Testis (tissue), 2 donors: Measurements from ENCODE around the gene XG.
"Not testable (repeated sequence)": the region's sequence is repeated elsewhere in the genome, so short reads cannot be mapped to it uniquely, and the experiment has no call there.

ENCODE experiments used
- CTCF ChIP-seq, 3 experiments: fragments of 450-650 bp in 2 of 3; fragments of 200-600 bp in 1 of 3; sonication (generic) in 1 of 3; IDR thresholded peaks; one replicate each; pipeline ENCODE4 v1.5.1; 2016 to 2019; ENCODE audit warnings: antibody characterized with exemption in 3 of 3, mild to moderate bottlenecking in 2 of 3, moderate library complexity in 1 of 3
- POLR2A ChIP-seq: fragments of 450-650 bp; IDR thresholded peaks from one replicate; pipeline ENCODE4 v1.6.1; 2017; ENCODE audit warnings: antibody characterized with exemption, mild to moderate bottlenecking, moderate library complexity

- not testable (repeated sequence) for TF ChIP-seq CTCF (IDR thresholded peaks at IDR 0.05); POLR2A
Measured at GRCh38 chrX:2773166-2774055, 21.6 kb downstream of the XG start.
